AG09319 (cell line): ENCODE data around the gene ALG6.

ENCODE experiments used
- DNase-seq: peaks from one replicate; pipeline ENCODE4 v3.0.0-alpha.2; 2010; ENCODE audit warnings: low read depth; ENCODE audit errors: extremely low read depth
- CTCF ChIP-seq: IDR thresholded peaks from 2 replicates; pipeline ENCODE4 v1.5.1; 2011; ENCODE audit warnings: low read depth, mild to moderate bottlenecking, inconsistent platforms, low read length, moderate library complexity

ALG6 gene

GRCh38 chr1:63326106-63326472 lies 41.3 kb upstream of the ALG6 start:
- no peak for DNase-seq
- no peak for TF ChIP-seq CTCF

- DNase-seq: no peak
- no peak for TF ChIP-seq CTCF
Observed at GRCh38 chr1:63326473-63327380, 40.7 kb upstream of the ALG6 start.

GRCh38 chr1:63327417-63328054 lies 39.9 kb upstream of the ALG6 start:
- peak; percentile 79 for TF ChIP-seq CTCF
- DNase-seq: peak; percentile 11

- DNase-seq: no peak
- no peak for TF ChIP-seq CTCF
Observed at GRCh38 chr1:63328122-63328521, 39.3 kb upstream of the ALG6 start.

- TF ChIP-seq CTCF: no peak
- DNase-seq: no peak
Observed at GRCh38 chr1:63328781-63329180, 38.6 kb upstream of the ALG6 start.

- no peak for DNase-seq
- no peak for TF ChIP-seq CTCF
Observed at GRCh38 chr1:63329621-63330330, 37.7 kb upstream of the ALG6 start.
